HCT116 (cell line): ENCODE data around the gene TTC12.

Experiments
- CTCF ChIP-seq, 3 experiments: fragments of 200-600 bp in 1 of 3; sonication (generic) in 1 of 3; IDR thresholded peaks in 2 of 3; conservative IDR thresholded peaks in 1 of 3; 2 replicates each; pipeline ENCODE4 v1.5.1; 2012 to 2017; ENCODE audit warnings: low read depth in 2 of 3, low read length in 2 of 3, antibody characterized with exemption in 1 of 3, borderline replicate concordance in 1 of 3, control low read depth in 1 of 3, mild to moderate bottlenecking in 1 of 3, mixed read lengths in 1 of 3, mixed run types in 1 of 3, moderate library complexity in 1 of 3; ENCODE audit not compliant: insufficient read depth in 1 of 3
- EGR1 ChIP-seq: IDR thresholded peaks from 2 replicates; pipeline ENCODE4 v1.6.1; 2012; ENCODE audit warnings: low read depth
- EZH2 ChIP-seq: fragments of 200-600 bp; sonication (generic); IDR thresholded peaks from 2 replicates; pipeline ENCODE4 v1.6.1; 2017; ENCODE audit warnings: antibody characterized with exemption, mixed run types
- EZH2phosphoT487 ChIP-seq: fragments of 200-600 bp; IDR thresholded peaks from 2 replicates; pipeline ENCODE4 v1.6.1; 2018; ENCODE audit warnings: antibody characterized with exemption, borderline replicate concordance
- MAX ChIP-seq: IDR thresholded peaks from 2 replicates; pipeline ENCODE4 v1.6.1; 2012
- POLR2A ChIP-seq: IDR thresholded peaks from 2 replicates; pipeline ENCODE4 v1.7.0; 2011; ENCODE audit warnings: borderline replicate concordance; ENCODE audit not compliant: insufficient read depth, insufficient read length; ENCODE audit errors: extremely low read depth
- POLR2AphosphoS5 ChIP-seq: IDR thresholded peaks from 2 replicates; pipeline ENCODE4 v1.6.1; 2011; ENCODE audit warnings: mild to moderate bottlenecking, low read depth, low read length, moderate library complexity
- RAD21 ChIP-seq: IDR thresholded peaks from 2 replicates; pipeline ENCODE4 v1.6.1; 2012; ENCODE audit warnings: low read depth, mild to moderate bottlenecking
- REST ChIP-seq: IDR thresholded peaks from 2 replicates; pipeline ENCODE4 v1.6.1; 2012; ENCODE audit warnings: low read depth
- SRF ChIP-seq: IDR thresholded peaks from 2 replicates; pipeline ENCODE4 v1.6.1; 2012; ENCODE audit warnings: low read depth
- ZNF274 ChIP-seq: fragments of 200-500 bp; sonication (Bioruptor generic); IDR thresholded peaks from 2 replicates; pipeline ENCODE4 v1.6.1; 2014; ENCODE audit warnings: mild to moderate bottlenecking, low read depth, low read length, inconsistent platforms

- TF ChIP-seq CTCF (IDR thresholded peaks at IDR 0.05 in 2 of 3, conservative IDR thresholded peaks at IDR 0.05 in 1 of 3; ENCODE audit: borderline replicate concordance in 1 of 3, insufficient read depth in 1 of 3, low read depth in 2 of 3, low read length in 2 of 3) (no peak), RAD21 (no peak), SRF (no peak), POLR2A (no peak), EZH2 (no peak), ZNF274 (no peak), POLR2AphosphoS5 (no peak), MAX (no peak), REST (no peak), EZH2phosphoT487 (no peak), EGR1 (no peak)
Observed at GRCh38 chr11:113393501-113393985, 79.2 kb downstream of the TTC12 start.
